ENCODE results near the gene HLA-B.
"Not testable (repeated sequence)": the region's sequence is repeated elsewhere in the genome, so short reads cannot be mapped to it uniquely, and the experiment has no call there.

HLA-B gene

DNA sequence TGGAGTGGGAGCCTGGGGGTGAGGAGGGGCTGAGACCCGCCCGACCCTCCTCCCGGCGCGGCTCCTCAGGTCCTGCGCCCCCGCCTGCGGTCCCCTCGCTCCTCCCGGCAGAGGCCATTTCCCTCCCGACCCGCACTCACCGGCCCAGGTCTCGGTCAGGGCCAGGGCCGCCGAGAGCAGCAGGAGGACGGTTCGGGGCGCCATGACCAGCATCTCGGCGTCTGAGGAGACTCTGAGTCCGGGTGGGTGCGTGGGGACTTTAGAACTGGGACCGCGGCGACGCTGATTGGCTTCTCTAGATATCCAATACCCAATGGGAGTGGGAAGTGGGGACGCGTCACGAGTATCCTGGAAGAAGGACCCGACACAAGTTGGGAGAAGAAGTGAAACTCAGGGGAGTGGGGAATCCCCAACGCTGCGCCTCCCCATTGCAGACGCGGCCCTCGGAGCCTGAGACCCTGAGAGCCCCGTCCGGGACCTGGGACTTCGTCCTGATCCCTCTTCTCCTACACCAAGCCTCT lies at the start of gene HLA-B:
TSS of gene HLA-B (minus strand) at position 234 of the 521 bp plus-strand sequence. CDS start at position 213, 21 bp downstream.
- DNase-seq, result peak; percentile 56 to 66

DNA sequence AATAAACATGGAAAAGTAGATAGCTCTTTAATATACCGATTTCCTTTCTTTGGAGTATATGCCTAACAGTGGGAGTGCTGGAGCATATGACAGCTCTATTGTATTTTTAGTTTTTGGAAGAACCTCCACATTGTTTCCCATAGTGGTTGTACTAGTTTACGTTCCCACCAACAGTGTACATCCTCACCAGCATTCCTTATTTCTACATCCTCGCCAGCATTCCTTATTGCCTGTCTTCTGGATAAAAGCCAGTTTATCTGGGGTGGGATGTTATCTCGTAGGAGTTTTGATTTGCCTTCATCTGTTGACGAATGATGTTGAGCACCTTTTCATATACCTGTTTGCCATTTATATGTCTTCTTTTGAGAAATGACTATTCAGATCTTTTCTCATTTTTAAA lies 49.0 kb upstream of the HLA-B start:
- DNase-seq, result no peak

DNA sequence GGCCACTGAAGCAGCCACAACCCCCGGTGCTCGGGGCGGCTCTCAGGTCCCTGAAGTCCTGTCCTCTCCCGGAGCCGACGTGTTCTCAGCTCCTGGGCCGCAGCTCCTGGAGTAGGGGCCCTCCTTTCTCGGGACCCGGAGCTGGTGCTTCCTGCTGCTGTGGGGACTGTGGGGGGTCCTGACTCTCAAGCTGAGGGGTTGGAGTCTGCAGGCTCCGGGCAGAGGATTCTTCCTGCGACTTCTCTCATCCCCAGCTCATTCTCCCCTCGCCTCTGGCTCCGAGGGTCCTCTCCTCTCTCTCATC lies 47.0 kb upstream of the HLA-B start:
- not testable (repeated sequence) for DNase-seq

DNA sequence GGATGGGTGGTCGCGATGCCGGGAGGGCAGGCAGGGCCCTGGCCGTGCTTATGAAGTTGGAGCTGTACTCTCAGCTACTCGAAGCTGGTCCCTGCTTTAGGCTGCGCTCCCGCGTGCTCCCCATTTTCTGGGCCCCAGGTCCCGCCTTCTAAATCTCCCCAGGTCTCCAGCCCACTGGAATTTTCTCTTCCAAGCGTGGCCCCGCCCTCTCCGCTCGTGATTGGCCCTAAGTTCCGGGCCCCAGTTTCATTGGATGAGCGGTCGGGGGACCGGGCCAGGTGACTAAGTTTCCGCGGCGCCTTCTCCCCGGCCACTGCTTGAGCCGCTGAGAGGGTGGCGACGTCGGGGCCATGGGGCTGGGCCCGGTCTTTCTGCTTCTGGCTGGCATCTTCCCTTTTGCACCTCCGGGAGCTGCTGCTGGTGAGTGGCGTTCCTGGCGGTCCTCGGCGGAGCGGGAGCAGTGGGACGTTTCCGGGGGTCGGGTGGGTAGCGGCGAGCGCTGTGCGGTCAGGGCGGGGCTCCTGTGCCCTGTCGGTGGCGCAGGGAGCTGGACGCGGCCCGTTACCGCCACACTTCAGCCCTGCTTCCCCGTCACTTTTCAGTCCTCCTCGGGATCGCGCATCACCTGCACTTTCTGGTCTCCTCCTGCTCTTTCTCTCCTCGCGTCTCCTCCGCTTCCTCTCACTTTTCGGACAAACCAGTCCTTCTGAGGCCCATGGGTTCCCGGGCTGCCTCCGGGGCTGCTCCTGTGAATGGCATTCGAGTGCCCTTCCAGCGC lies 46.5 kb upstream of the HLA-B start, which contains the start of gene MICA:
TSS of gene MICA (plus strand) at position 313 of the 778 bp plus-strand sequence. CDS start at position 351, 38 bp downstream.
- DNase-seq, result peak; percentile 63 to 67

DNA sequence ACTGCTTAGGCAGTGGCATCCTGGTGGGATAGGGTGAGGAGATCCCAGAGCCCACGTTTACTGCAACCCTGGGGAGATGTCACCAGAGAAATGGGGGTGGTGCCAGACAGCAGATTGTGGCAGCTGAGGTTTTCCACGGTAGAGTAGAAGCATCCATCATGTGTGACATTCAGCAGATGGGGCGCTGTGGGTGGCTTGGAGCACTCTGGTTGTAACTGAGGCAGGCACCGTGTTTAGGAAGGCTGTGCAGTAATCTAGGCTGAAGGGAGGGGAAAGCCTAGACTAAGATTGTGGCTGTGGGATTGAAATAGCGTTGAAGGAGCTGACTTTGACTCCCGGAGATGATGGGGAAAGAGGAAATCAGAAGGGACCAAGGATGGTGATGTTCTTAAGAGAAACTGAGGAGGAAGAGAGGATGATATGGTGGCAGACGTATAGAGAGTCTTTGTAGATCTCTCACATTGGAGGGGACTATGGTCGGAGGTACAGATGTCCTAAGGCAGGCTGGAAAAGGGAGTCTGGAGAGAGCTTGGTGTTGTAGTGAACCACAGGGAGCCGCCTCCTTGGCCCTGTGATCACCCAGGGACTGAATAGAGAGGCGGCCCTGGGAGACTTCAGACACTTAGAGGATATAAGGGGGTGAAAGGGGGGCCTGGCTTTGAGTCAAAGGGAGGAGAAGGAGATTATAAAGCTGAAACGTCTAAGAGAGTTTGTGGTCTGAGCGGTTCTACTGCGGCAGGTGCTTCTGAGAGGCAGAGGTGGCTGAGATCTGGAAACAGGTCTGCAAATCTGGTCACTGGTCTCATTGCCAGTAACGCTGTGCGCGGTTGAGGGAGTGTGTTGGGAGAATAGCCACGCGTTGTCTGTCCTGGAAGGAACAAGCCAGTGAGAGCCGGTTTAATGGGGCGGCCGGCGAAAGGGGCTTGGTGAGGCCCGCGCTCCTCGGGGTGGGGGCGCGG lies 45.6 kb upstream of the HLA-B start:
- DNase-seq, result peak; percentile 17 to 18

DNA sequence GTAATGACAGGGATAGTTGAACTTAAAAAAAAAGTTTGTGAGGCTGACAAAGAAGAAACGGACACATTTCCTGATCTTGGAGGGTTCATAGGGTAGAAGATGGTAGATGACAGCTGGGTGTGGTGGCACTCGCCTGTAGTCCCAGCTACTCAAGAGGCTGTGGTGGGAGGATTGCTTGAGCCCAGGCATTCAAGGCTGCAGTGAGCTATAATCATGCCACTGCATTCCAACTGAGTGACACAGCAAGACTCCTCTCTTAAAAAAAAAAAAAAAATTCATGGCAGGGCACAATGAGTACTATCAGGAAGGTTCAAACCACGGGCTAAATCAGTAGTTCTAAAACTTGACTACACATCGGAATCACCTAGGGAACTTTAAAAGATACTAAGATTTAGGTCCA lies 44.4 kb upstream of the HLA-B start:
- no peak for DNase-seq

DNA sequence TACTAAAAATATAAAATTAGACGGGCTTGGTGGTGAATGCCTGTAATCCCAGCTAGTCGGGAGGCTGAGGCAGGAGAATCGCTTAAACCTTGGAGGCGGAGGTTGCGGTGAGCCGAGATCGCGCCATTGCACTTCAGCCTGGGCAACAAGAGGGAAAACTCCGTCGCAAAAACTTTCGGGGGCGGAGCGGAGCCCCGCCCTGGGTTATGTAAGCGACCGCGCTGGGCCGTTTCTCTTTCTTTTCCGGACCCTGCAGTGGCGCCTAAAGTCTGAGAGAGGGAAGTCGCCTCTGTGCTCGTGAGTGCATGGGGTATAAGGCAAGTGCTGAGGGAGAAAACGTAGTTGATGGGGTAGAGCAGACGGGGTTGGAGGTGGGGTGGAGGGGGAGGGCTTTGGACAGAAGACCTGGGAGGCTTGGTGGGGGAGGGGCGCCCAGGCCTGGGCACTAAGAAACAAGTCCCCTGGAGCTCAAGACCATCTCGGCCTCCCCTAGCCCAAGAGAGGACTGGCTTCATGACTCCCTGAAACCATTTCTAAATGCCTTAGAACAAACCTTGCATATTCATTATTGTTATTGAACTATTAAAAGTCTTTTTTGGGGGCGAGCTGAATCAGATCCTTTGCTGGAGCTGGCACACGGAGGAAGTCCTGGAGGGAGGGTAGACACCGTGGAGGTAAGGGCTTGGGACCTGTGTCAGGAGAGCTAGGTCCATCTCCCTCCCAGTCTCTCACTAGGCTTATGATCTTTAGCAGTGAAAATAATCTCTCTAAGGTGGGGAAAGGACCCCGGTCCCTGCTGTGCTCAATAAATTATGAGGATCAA lies 43.7 kb upstream of the HLA-B start:
- DNase-seq, result peak; percentile 55 to 64

DNA sequence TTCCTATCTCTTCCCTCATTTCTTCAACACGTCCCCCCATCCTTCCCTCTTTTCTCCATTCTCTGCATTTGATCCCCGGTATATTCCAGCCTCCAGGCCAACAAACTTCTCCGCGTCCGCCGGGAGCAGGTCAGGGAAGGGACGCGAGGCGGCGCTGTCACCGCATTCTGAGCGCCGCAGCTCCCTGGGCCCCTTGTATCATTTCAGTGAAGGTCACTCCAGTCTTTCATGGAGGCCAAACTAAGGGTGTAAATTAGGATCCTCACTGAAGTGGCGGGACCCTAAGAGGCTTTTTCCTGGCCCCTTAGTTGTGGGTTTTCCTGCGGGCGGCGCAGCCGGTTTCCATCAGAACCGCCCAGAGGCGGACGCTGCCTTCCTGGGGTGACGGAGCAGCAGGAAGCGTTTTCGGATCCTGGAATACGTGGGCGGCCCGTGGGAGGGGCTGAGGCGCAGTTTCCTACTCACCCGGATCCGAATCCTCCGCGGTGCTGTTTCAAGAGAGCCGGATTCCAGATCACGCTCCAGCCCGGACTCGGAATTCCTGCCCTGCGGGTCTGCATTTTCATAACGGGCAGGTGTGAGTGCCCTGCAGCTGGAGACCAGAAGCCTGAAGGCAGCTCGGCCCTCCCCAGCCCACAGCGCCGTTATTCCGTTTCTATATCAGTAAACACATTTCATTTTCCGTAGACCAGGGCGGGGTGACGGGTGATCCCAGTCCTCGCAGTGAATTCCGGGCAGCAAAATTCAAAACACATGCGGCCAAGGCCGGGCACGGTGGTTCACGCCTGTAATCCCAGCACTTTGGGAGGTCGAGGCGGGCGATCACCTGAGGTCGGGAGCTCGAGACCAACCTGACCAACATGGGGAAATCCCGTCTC lies 42.8 kb upstream of the HLA-B start:
- DNase-seq, result peak; percentile 51 to 55

DNA sequence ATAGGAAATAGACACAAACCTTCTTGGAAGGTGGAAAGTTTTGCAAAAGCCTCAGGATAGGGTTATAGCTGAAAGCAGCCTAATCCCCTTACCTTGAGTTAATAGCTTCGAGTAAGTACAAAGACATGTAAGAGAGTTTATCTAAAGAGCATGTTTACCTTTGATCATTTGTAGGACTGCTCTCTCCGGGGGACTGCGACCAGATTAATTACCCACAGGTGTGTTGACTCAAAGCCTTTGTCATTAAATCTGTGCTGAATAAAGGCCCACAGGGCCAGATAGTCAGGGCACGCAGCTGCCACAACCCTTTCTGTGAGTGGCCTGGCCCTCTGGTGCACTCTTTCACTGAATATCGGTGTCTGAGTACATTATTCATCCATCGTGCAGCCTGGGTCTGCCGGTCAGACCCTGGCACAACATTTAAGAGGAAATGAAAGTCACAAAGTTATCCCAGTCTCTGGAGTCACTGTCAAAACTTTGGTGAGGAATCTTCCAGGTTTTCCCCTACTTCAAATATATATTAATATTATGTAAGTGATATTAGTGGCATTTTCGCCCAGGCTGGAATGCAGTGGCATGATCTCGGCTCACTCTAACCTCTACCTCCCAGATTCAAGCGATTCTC lies 41.0 kb upstream of the HLA-B start:
- no peak for DNase-seq

DNA sequence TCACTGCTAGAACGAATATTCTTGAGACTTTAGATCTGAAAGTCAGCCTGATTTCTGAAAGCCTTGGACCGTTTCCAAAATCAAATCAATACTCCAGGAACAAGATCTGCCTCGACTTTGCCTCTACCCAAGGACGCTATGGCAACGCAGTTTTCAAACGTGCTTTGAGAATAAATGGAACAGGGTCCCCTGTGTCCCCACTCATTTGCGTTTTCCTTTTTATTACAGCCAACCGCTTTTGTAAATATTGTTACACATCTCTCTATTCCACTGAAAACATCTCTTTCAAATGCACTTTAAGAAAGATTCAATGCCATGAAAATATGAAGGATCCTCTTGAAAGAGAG lies 40.1 kb upstream of the HLA-B start:
- DNase-seq, result not testable (repeated sequence)

DNA sequence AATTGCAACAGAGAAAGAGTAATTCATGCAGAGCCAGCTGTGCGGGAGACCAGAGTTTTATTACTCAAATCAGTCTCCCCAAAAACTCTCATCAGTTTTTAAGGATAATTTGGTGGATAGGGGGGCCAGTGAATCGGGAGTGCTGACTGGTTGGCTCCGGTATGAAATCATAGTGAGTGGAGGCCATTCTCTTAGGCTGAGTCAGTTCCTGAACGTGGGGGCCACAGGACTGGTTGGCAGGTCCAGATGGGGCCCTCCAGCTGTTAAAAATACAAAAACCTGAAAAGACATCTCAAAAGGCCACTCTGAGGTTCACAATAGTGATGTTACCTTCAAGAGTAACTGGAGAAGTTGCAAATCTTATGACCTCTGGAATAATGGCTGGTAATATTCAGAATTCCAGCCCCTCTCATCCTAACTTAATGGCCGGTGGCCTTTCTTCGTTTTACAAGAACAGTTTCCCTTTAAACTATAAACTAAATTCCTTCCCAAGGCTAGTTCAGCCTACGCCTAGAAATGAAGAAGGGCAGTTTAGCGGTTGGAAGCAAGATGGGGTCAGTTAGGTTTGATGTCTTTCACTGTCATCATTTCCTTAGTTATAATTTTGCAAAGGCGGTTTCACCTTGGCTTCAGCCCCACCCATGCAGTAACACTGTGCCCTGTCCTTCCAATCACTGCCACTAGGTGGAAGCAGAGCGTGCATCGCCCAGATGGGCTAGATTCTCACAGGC lies 39.6 kb upstream of the HLA-B start:
- DNase-seq, result peak; percentile 93

DNA sequence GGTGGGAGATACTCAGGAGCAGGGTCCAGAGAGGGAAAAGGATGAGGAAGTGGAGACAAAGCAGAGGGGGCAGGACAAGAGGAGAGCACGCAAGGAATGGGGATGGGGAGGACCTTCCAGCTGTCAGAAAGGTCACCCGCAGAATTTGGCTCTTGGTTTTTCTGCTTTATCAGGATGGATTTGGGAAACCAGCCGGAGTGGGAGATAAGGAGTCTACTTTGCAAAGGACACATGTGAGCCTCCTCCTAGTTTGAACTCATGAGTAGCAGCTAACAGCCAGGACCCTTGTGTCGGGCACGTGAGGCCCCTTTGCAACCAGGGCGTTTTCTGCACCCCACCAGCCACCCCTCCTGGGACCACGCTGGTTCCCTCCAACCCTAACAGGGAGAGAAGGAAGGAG lies 38.9 kb upstream of the HLA-B start:
- DNase-seq, result no peak

DNA sequence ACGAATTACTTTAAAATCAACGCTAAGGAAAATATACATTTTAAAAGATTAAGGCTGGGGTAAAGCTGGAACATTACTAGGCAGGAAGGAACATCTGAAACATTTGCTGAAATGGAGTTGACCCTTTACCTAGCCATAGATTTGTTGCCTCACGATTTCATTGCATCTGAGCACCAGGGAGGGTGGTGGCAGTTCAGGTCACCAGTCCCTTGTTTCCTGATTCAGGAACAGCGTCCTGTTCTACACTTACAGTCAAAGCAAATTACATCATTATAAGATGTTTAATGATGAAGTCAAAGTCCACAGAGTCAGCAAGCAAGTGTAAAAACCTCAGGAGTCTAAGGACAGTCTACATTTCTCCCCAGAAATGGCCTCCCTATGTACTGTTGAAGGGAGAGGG lies 37.4 kb upstream of the HLA-B start:
- no peak for DNase-seq

DNA sequence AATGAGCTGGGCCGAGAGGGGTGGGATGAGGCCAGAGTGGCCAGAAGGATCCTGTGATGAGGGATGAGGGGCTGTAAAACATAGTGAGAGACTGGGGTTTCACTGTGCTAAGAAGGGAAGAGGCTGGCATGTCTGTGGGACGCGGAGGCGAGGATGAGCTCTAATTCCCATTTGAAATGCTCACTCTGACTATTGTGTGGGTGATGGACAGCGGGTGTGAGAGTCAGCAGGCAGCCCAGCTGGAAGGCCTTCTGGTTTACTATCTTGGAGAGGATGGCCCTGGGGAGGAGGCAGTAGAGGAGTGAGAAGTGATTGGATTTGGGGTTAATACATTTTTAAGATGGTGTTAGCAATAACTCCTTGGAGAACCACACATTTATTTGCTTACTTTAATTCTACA lies 37.0 kb upstream of the HLA-B start:
- DNase-seq, result no peak

DNA sequence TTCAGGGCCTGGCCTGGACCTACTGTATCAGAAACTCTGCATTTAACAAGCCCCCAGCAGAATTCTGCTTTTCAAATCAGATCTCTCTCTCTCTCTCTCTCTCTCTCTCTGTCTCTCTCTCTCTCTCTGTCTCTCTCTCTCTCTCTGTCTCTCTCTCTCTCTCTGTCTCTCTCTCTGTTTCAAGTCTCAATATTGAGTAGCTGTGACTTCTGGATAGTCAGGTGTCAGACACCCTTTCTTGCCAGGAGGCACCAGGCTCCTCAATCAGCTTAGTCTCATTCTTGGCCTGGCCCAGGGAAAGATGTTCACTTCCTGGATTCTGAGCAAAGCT lies 32.8 kb upstream of the HLA-B start:
- not testable (repeated sequence) for DNase-seq

DNA sequence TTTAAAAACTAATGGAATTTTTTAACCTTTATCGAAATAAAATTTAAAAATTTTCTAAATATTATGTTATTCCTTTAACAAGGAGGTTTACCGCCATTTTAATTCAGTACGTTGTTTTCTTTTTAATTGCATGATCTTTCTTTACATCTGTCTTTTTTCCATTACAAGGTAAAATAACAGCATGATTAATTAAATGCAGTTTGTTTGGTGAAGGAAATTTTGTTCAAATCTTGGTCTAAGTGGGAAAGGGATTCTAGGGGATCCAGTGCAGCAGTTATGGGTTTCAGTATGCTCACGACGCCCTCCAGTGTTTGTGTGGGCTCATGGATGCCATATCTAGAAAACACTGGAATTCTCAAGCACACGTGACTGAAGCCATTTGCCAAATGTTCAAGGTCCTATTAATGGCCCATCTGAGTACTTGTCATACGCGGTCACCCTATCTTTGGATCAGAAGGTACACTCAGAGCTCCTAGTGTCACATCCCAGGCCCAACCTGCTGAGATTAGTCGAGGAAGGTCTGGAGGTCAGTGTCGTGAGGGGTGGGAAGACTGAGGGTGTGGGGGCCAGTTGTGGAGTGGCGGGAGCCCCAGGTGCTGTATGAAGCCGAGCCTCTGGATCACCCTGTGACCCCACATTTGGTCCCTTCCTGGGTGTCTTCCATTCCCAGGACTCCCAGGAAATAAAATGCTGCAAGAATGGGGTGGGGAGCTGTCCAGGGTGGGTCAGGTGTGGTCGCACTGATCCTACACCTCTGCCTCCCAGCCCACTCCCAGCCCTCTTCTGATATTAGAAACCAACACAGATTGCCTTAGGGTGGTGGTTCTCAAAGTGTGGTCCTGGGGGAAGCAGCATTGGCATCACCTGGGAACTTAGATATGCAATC lies 32.2 kb upstream of the HLA-B start:
- not testable (repeated sequence) for DNase-seq

DNA sequence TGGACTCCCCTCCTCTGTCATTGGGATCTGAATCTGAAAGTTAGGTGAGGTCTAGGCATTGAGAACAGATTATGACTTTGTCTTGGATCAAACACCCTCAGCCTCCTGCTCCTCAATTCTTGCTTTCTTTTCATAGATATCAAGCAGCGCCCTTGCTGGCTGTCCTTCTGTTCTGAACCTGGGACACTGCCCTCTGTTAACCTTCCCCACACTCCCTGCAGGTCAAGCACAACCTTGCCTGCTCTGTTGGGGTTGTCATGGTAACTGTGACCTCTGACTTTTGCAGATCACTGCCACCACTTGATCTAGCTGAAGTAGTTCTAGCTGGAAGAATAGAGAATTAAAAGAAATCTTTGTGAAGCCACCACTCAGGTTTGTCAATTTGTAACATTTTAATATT lies 30.0 kb upstream of the HLA-B start:
- DNase-seq, result no peak

DNA sequence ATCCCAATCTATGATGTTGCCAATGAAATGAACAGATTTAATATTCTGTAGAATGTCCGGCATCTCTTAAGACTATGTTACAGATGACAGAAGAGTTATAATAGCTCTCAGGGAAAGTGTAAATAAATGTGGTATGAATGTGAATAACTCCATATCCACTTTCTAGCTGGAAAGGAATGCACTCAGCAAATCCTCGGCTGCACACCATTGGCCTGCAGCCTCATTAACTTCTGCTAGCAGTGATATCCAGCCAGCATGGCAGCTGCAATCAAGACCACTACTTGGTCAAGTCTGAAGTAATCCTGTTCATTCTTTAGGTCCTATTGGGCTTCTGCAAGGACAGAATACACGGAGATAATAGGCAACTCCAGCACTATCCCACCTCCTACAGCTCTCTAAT lies 29.1 kb upstream of the HLA-B start:
- DNase-seq, result no peak

DNA sequence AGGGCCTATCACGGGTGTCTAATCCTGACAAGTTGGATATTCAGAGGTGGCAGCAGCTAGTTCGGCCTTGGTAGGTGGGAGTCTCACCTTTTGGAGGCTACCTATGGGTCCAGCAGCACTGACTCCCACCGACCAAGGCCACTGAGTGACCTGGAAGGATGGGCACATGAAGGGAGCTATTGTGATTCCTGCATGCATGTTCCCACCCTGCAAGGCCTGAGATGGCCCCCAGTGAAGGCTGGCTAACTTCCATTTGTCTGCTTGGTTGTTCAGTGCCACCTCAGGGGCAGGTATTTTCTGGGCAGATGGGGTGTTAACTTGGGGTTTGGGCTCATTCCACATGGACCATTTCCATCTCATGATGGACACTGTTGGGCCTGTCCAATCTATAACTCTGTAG lies 28.1 kb upstream of the HLA-B start:
- no peak for DNase-seq

DNA sequence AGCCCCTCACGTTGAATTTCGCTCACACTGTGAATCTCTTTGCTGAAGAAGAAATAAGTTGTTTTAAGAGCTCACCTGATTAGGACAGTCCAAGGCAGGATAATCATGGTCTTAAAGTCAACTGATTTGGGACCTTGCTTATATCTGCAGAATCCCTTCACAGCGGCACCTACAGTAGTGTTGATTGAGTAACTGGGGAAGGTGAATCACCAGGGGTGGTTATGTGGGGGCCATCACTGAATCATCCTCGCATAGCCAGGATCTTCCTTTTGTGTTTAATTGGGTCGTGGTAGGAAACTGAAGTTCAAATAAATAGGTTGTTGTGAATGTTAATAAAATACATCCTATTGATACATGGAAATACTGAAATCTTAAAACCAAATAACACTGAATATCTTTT lies 26.2 kb upstream of the HLA-B start:
- no peak for DNase-seq
